Endothelial cell (in vitro differentiated cells): ENCODE results near the gene MIB2. TPM values are rescaled to one million over a fixed set of nuclear protein-coding genes. Genes with fewer than 3 reads are reported as not detected.

Experiments
- DNase-seq: peaks from one replicate; pipeline ENCODE4 v3.0.0; 2021; ENCODE audit warnings: low spot score
- H3K27ac Mint-ChIP-seq: one replicate; pipeline ENCODE4 v1.8.0; 2021; ENCODE audit warnings: mixed read lengths, inconsistent platforms; ENCODE audit not compliant: unreplicated experiment
- H3K27me3 Mint-ChIP-seq: one replicate; pipeline ENCODE4 v1.8.0; 2021; ENCODE audit warnings: mild to moderate bottlenecking, moderate library complexity, mixed read lengths, inconsistent platforms; ENCODE audit not compliant: unreplicated experiment
- H3K36me3 Mint-ChIP-seq: one replicate; pipeline ENCODE4 v1.8.0; 2021; ENCODE audit warnings: mild to moderate bottlenecking, low read depth, mixed read lengths, inconsistent platforms; ENCODE audit not compliant: unreplicated experiment
- H3K4me1 Mint-ChIP-seq: one replicate; pipeline ENCODE4 v1.8.0; 2021; ENCODE audit warnings: mild to moderate bottlenecking, mixed read lengths, inconsistent platforms; ENCODE audit not compliant: unreplicated experiment
- H3K4me3 Mint-ChIP-seq: one replicate; pipeline ENCODE4 v1.8.0; 2021; ENCODE audit warnings: mild to moderate bottlenecking, mixed read lengths, inconsistent platforms; ENCODE audit not compliant: unreplicated experiment
- H3K9me3 Mint-ChIP-seq: one replicate; pipeline ENCODE4 v1.8.0; 2021; ENCODE audit warnings: mixed read lengths, inconsistent platforms; ENCODE audit not compliant: unreplicated experiment
- CTCF ChIP-seq: fragments of 200-600 bp; sonication (generic); IDR thresholded peaks from one replicate; pipeline ENCODE4 v1.5.0; 2021; ENCODE audit warnings: antibody characterized with exemption; ENCODE audit not compliant: unreplicated experiment
- total RNA-seq: library from RNA; stranded (reverse); fragmentation: NEBNext Ultra II Directional; extraction: Animal tissue kit (Norgen Biotek cat#: 25700); gene quantifications from one replicate; pipeline ENCODE4 v1.2.1, GENCODE V29; 2021; ENCODE audit not compliant: unreplicated experiment

MIB2 gene
- total RNA-seq, 1 donor from 2014 or later, result 84.4 TPM

GRCh38 chr1:1618396-1619068 is 3.2 kb downstream of the MIB2 start:
- Mint-ChIP-seq H3K36me3 (peaks cover 17% of the 10 kb centered on the region), H3K4me1 (peaks cover 24% of the 10 kb centered on the region), H3K27ac (no peak overlapping the region), H3K4me3 (no peak overlapping the region), H3K27me3 (peaks cover 18% of the 10 kb centered on the region), H3K9me3 (no peaks in the 10 kb centered on the region)
- no peak for DNase-seq
- no peak for TF ChIP-seq CTCF

- peaks cover 10% of the 10 kb centered on the region for H3K4me1 Mint-ChIP-seq
- no peak for TF ChIP-seq CTCF
- peak; percentile 54 for DNase-seq
- peaks cover 9% of the 10 kb centered on the region for H3K27me3 Mint-ChIP-seq
- no peak overlapping the region for H3K27ac Mint-ChIP-seq
- no peaks in the 10 kb centered on the region for H3K9me3 Mint-ChIP-seq
- H3K4me3 Mint-ChIP-seq, result no peak overlapping the region
- H3K36me3 Mint-ChIP-seq, result peaks cover 13% of the 10 kb centered on the region
Observed at GRCh38 chr1:1619917-1620361, 4.6 kb downstream of the MIB2 start.

- H3K36me3 Mint-ChIP-seq, result peaks cover 13% of the 10 kb centered on the region
- no peak for DNase-seq
- no peak overlapping the region for H3K27ac Mint-ChIP-seq
- no peaks in the 10 kb centered on the region for H3K9me3 Mint-ChIP-seq
- H3K27me3 Mint-ChIP-seq, result peaks cover 8% of the 10 kb centered on the region
- peaks cover 10% of the 10 kb centered on the region for H3K4me1 Mint-ChIP-seq
- H3K4me3 Mint-ChIP-seq, result no peak overlapping the region
- no peak for TF ChIP-seq CTCF
Observed at GRCh38 chr1:1620433-1621139, 5.3 kb downstream of the MIB2 start.

GRCh38 chr1:1621173-1622009 is 6.1 kb downstream of the MIB2 start:
- Mint-ChIP-seq H3K4me3 (no peak overlapping the region), H3K9me3 (no peaks in the 10 kb centered on the region), H3K27me3 (peaks cover 8% of the 10 kb centered on the region), H3K36me3 (peaks cover 13% of the 10 kb centered on the region), H3K4me1 (peaks cover 10% of the 10 kb centered on the region), H3K27ac (no peak overlapping the region)
- DNase-seq, result no peak
- TF ChIP-seq CTCF, result no peak
